ENCODE measurements around the gene NUP160.

DNA sequence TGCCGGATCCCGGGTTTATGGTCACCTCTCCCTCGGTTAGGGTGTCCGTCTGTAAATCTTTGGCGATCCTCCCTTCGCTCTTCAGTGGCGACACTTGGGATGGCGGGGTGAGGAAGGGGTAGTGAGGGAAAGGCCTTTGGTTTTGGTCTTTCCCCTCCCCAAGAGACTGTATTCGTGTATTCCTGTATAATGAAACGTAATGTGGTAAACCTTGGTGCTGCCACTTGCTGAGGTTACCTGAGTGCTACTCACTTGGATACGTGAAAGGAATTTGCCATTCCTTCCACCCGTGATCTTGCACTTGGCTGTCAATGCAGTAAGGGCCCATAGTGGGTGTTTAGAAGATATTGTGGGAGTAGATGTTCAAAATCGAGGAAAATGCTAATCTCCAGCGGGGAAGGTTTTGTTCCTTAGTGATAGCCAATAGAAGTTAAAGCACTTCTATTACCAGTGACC is 578 bp upstream of the NUP160 start:
- TF ChIP-seq, protein P1, sequence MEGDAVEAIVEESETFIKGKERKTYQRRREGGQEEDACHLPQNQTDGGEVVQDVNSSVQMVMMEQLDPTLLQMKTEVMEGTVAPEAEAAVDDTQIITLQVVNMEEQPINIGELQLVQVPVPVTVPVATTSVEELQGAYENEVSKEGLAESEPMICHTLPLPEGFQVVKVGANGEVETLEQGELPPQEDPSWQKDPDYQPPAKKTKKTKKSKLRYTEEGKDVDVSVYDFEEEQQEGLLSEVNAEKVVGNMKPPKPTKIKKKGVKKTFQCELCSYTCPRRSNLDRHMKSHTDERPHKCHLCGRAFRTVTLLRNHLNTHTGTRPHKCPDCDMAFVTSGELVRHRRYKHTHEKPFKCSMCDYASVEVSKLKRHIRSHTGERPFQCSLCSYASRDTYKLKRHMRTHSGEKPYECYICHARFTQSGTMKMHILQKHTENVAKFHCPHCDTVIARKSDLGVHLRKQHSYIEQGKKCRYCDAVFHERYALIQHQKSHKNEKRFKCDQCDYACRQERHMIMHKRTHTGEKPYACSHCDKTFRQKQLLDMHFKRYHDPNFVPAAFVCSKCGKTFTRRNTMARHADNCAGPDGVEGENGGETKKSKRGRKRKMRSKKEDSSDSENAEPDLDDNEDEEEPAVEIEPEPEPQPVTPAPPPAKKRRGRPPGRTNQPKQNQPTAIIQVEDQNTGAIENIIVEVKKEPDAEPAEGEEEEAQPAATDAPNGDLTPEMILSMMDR (IDR thresholded peaks at IDR 0.05; ENCODE audit: insufficient read depth, low read length): no peak
- TF ChIP-seq SPI1 (IDR thresholded peaks at IDR 0.05; ENCODE audit: borderline replicate concordance, low read depth) (no peak), POLR2AphosphoS5 (IDR thresholded peaks at IDR 0.05; ENCODE audit: low read depth) (no peak), GABPA (IDR thresholded peaks at IDR 0.05; ENCODE audit: low read depth) (no peak)
- TF ChIP-seq, protein P2, sequence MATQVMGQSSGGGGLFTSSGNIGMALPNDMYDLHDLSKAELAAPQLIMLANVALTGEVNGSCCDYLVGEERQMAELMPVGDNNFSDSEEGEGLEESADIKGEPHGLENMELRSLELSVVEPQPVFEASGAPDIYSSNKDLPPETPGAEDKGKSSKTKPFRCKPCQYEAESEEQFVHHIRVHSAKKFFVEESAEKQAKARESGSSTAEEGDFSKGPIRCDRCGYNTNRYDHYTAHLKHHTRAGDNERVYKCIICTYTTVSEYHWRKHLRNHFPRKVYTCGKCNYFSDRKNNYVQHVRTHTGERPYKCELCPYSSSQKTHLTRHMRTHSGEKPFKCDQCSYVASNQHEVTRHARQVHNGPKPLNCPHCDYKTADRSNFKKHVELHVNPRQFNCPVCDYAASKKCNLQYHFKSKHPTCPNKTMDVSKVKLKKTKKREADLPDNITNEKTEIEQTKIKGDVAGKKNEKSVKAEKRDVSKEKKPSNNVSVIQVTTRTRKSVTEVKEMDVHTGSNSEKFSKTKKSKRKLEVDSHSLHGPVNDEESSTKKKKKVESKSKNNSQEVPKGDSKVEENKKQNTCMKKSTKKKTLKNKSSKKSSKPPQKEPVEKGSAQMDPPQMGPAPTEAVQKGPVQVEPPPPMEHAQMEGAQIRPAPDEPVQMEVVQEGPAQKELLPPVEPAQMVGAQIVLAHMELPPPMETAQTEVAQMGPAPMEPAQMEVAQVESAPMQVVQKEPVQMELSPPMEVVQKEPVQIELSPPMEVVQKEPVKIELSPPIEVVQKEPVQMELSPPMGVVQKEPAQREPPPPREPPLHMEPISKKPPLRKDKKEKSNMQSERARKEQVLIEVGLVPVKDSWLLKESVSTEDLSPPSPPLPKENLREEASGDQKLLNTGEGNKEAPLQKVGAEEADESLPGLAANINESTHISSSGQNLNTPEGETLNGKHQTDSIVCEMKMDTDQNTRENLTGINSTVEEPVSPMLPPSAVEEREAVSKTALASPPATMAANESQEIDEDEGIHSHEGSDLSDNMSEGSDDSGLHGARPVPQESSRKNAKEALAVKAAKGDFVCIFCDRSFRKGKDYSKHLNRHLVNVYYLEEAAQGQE (IDR thresholded peaks at IDR 0.05; ENCODE audit: insufficient replicate concordance, low read depth): no peak

Measured in HL-60 (cell line).